ENCODE results near the gene UBN1.

The UBN1 gene

GRCh38 chr16:4839942-4840341, 7.3 kb upstream of the UBN1 start:
- H3K27me3 ChIP-seq (ENCODE audit: control insufficient read depth in 2 of 2, insufficient read depth in 2 of 2, low read length in 2 of 2) = no peaks in the 10 kb centered on the region
- no peak overlapping the region for H3K27ac ChIP-seq (ENCODE audit: low read depth in 2 of 2, low read length in 2 of 2)
- H3K9ac ChIP-seq (ENCODE audit: low read depth in 1 of 2, low read length in 2 of 2) = no peak overlapping the region
- no peak overlapping the region for H3K4me3 ChIP-seq (ENCODE audit: low read length in 2 of 2)
- no peaks in the 10 kb centered on the region for H3K9me3 ChIP-seq (ENCODE audit: control insufficient read depth in 2 of 2, low read length in 2 of 2)
- peaks cover 54 to 64% of the 10 kb centered on the region in 2 donors for H3K36me3 ChIP-seq (ENCODE audit: control insufficient read depth in 2 of 2, insufficient read depth in 2 of 2, low read length in 2 of 2)
- H3K4me1 ChIP-seq (ENCODE audit: control insufficient read depth in 2 of 2, insufficient read depth in 2 of 2, low read length in 2 of 2) = no peaks in the 10 kb centered on the region

- H3K27me3 ChIP-seq (ENCODE audit: control insufficient read depth in 2 of 2, insufficient read depth in 2 of 2, low read length in 2 of 2) = no peaks in the 10 kb centered on the region
- peaks cover 53 to 62% of the 10 kb centered on the region in 2 donors for H3K36me3 ChIP-seq (ENCODE audit: control insufficient read depth in 2 of 2, insufficient read depth in 2 of 2, low read length in 2 of 2)
- H3K9ac ChIP-seq (ENCODE audit: low read depth in 1 of 2, low read length in 2 of 2) = no peak overlapping the region
- peaks cover 2 to 5% of the 10 kb centered on the region in 2 donors for H3K4me1 ChIP-seq (ENCODE audit: control insufficient read depth in 2 of 2, insufficient read depth in 2 of 2, low read length in 2 of 2)
- H3K27ac ChIP-seq (ENCODE audit: low read depth in 2 of 2, low read length in 2 of 2) = no peak overlapping the region
- H3K9me3 ChIP-seq (ENCODE audit: control insufficient read depth in 2 of 2, low read length in 2 of 2) = no peaks in the 10 kb centered on the region
- no peak overlapping the region for H3K4me3 ChIP-seq (ENCODE audit: low read length in 2 of 2)
These were observed 6.3 kb upstream of the UBN1 start for GRCh38 chr16:4840984-4841383.

- H3K36me3 ChIP-seq (ENCODE audit: control insufficient read depth in 2 of 2, insufficient read depth in 2 of 2, low read length in 2 of 2) = peaks cover 27 to 28% of the 10 kb centered on the region in 2 donors
- H3K9ac ChIP-seq (ENCODE audit: low read depth in 1 of 2, low read length in 2 of 2) = peak overlapping the region; percentile 74 to 89
- no peaks in the 10 kb centered on the region for H3K27me3 ChIP-seq (ENCODE audit: control insufficient read depth in 2 of 2, insufficient read depth in 2 of 2, low read length in 2 of 2)
- peak overlapping the region; percentile 76 to 80 for H3K4me3 ChIP-seq (ENCODE audit: low read length in 2 of 2)
- H3K4me1 ChIP-seq (ENCODE audit: control insufficient read depth in 2 of 2, insufficient read depth in 2 of 2, low read length in 2 of 2) = peaks cover 20 to 27% of the 10 kb centered on the region in 2 donors
- peak overlapping the region; percentile 92 to 96 for H3K27ac ChIP-seq (ENCODE audit: low read depth in 2 of 2, low read length in 2 of 2)
- H3K9me3 ChIP-seq (ENCODE audit: control insufficient read depth in 2 of 2, low read length in 2 of 2) = no peaks in the 10 kb centered on the region
These were observed 779 bp upstream of the UBN1 start for GRCh38 chr16:4846503-4846900.

GRCh38 chr16:4847774-4848587, 700 bp downstream of the UBN1 start:
- Histone ChIP-seq H3K27me3 (ENCODE audit: control insufficient read depth in 2 of 2, insufficient read depth in 2 of 2, low read length in 2 of 2) (no peaks in the 10 kb centered on the region), H3K4me1 (ENCODE audit: control insufficient read depth in 2 of 2, insufficient read depth in 2 of 2, low read length in 2 of 2) (peaks cover 23 to 27% of the 10 kb centered on the region in 2 donors), H3K4me3 (ENCODE audit: low read length in 2 of 2) (peak overlapping the region; percentile 70 to 80), H3K9me3 (ENCODE audit: control insufficient read depth in 2 of 2, low read length in 2 of 2) (no peaks in the 10 kb centered on the region), H3K36me3 (ENCODE audit: control insufficient read depth in 2 of 2, insufficient read depth in 2 of 2, low read length in 2 of 2) (peaks cover 17 to 21% of the 10 kb centered on the region in 2 donors), H3K9ac (ENCODE audit: low read depth in 1 of 2, low read length in 2 of 2) (peak overlapping the region; percentile 64 to 78), H3K27ac (ENCODE audit: low read depth in 2 of 2, low read length in 2 of 2) (peak overlapping the region; percentile 92 to 96)

GRCh38 chr16:4850211-4850610, 2.9 kb downstream of the UBN1 start:
- no peak overlapping the region for H3K4me3 ChIP-seq (ENCODE audit: low read length in 2 of 2)
- peaks cover 6 to 8% of the 10 kb centered on the region in 2 donors for H3K36me3 ChIP-seq (ENCODE audit: control insufficient read depth in 2 of 2, insufficient read depth in 2 of 2, low read length in 2 of 2)
- H3K4me1 ChIP-seq (ENCODE audit: control insufficient read depth in 2 of 2, insufficient read depth in 2 of 2, low read length in 2 of 2) = peaks cover 23 to 27% of the 10 kb centered on the region in 2 donors
- no peaks in the 10 kb centered on the region for H3K9me3 ChIP-seq (ENCODE audit: control insufficient read depth in 2 of 2, low read length in 2 of 2)
- H3K27ac ChIP-seq (ENCODE audit: low read depth in 2 of 2, low read length in 2 of 2) = no peak overlapping the region
- no peak overlapping the region for H3K9ac ChIP-seq (ENCODE audit: low read depth in 1 of 2, low read length in 2 of 2)
- H3K27me3 ChIP-seq (ENCODE audit: control insufficient read depth in 2 of 2, insufficient read depth in 2 of 2, low read length in 2 of 2) = no peaks in the 10 kb centered on the region

- peaks cover 18% of the 10 kb centered on the region in 2 donors for H3K4me1 ChIP-seq (ENCODE audit: control insufficient read depth in 2 of 2, insufficient read depth in 2 of 2, low read length in 2 of 2)
- H3K36me3 ChIP-seq (ENCODE audit: control insufficient read depth in 2 of 2, insufficient read depth in 2 of 2, low read length in 2 of 2) = peaks cover 16 to 17% of the 10 kb centered on the region in 2 donors
- H3K9me3 ChIP-seq (ENCODE audit: control insufficient read depth in 2 of 2, low read length in 2 of 2) = no peaks in the 10 kb centered on the region
- H3K27me3 ChIP-seq (ENCODE audit: control insufficient read depth in 2 of 2, insufficient read depth in 2 of 2, low read length in 2 of 2) = no peaks in the 10 kb centered on the region
- H3K4me3 ChIP-seq (ENCODE audit: low read length in 2 of 2) = no peak overlapping the region
- H3K9ac ChIP-seq (ENCODE audit: low read depth in 1 of 2, low read length in 2 of 2) = no peak overlapping the region
- H3K27ac ChIP-seq (ENCODE audit: low read depth in 2 of 2, low read length in 2 of 2) = no peak overlapping the region
These were observed 5.1 kb downstream of the UBN1 start for GRCh38 chr16:4852221-4852872.

GRCh38 chr16:4855371-4855770, 8.1 kb downstream of the UBN1 start:
- Histone ChIP-seq H3K36me3 (ENCODE audit: control insufficient read depth in 2 of 2, insufficient read depth in 2 of 2, low read length in 2 of 2) (peaks cover 42 to 44% of the 10 kb centered on the region in 2 donors), H3K9me3 (ENCODE audit: control insufficient read depth in 2 of 2, low read length in 2 of 2) (no peaks in the 10 kb centered on the region), H3K4me3 (ENCODE audit: low read length in 2 of 2) (no peak overlapping the region), H3K9ac (ENCODE audit: low read depth in 1 of 2, low read length in 2 of 2) (no peak overlapping the region), H3K4me1 (ENCODE audit: control insufficient read depth in 2 of 2, insufficient read depth in 2 of 2, low read length in 2 of 2) (peaks cover 0 to 3% of the 10 kb centered on the region in 2 donors), H3K27ac (ENCODE audit: low read depth in 2 of 2, low read length in 2 of 2) (no peak overlapping the region), H3K27me3 (ENCODE audit: control insufficient read depth in 2 of 2, insufficient read depth in 2 of 2, low read length in 2 of 2) (no peaks in the 10 kb centered on the region)

- Histone ChIP-seq H3K36me3 (ENCODE audit: control insufficient read depth in 2 of 2, insufficient read depth in 2 of 2, low read length in 2 of 2) (peaks cover 46 to 49% of the 10 kb centered on the region in 2 donors), H3K27ac (ENCODE audit: low read depth in 2 of 2, low read length in 2 of 2) (no peak overlapping the region), H3K4me3 (ENCODE audit: low read length in 2 of 2) (no peak overlapping the region), H3K9me3 (ENCODE audit: control insufficient read depth in 2 of 2, low read length in 2 of 2) (no peaks in the 10 kb centered on the region), H3K9ac (ENCODE audit: low read depth in 1 of 2, low read length in 2 of 2) (no peak overlapping the region), H3K4me1 (ENCODE audit: control insufficient read depth in 2 of 2, insufficient read depth in 2 of 2, low read length in 2 of 2) (peaks cover 0 to 3% of the 10 kb centered on the region in 2 donors), H3K27me3 (ENCODE audit: control insufficient read depth in 2 of 2, insufficient read depth in 2 of 2, low read length in 2 of 2) (no peaks in the 10 kb centered on the region)
These were observed 8.5 kb downstream of the UBN1 start for GRCh38 chr16:4855804-4856203.

- peaks cover 52 to 58% of the 10 kb centered on the region in 2 donors for H3K36me3 ChIP-seq (ENCODE audit: control insufficient read depth in 2 of 2, insufficient read depth in 2 of 2, low read length in 2 of 2)
- H3K27ac ChIP-seq (ENCODE audit: low read depth in 2 of 2, low read length in 2 of 2) = no peak overlapping the region
These were observed 12.1 kb downstream of the UBN1 start for GRCh38 chr16:4859190-4859899.

GRCh38 chr16:4859900-4860255, 12.6 kb downstream of the UBN1 start:
- Histone ChIP-seq H3K4me1 (ENCODE audit: control insufficient read depth in 2 of 2, insufficient read depth in 2 of 2, low read length in 2 of 2) (peaks cover 0 to 6% of the 10 kb centered on the region in 2 donors), H3K27ac (ENCODE audit: low read depth in 2 of 2, low read length in 2 of 2) (no peak overlapping the region), H3K27me3 (ENCODE audit: control insufficient read depth in 2 of 2, insufficient read depth in 2 of 2, low read length in 2 of 2) (no peaks in the 10 kb centered on the region), H3K9ac (ENCODE audit: low read depth in 1 of 2, low read length in 2 of 2) (no peak overlapping the region), H3K36me3 (ENCODE audit: control insufficient read depth in 2 of 2, insufficient read depth in 2 of 2, low read length in 2 of 2) (peaks cover 52 to 61% of the 10 kb centered on the region in 2 donors), H3K4me3 (ENCODE audit: low read length in 2 of 2) (no peak overlapping the region), H3K9me3 (ENCODE audit: control insufficient read depth in 2 of 2, low read length in 2 of 2) (no peaks in the 10 kb centered on the region)

More at GRCh38 chr16:4859190-4859899, 12.1 kb downstream of the UBN1 start:
- Histone ChIP-seq H3K4me1 (ENCODE audit: control insufficient read depth in 2 of 2, insufficient read depth in 2 of 2, low read length in 2 of 2) (peaks cover 0 to 6% of the 10 kb centered on the region in 2 donors), H3K27me3 (ENCODE audit: control insufficient read depth in 2 of 2, insufficient read depth in 2 of 2, low read length in 2 of 2) (no peaks in the 10 kb centered on the region), H3K9ac (ENCODE audit: low read depth in 1 of 2, low read length in 2 of 2) (no peak overlapping the region), H3K4me3 (ENCODE audit: low read length in 2 of 2) (no peak overlapping the region), H3K9me3 (ENCODE audit: control insufficient read depth in 2 of 2, low read length in 2 of 2) (no peaks in the 10 kb centered on the region)
